Measurements from ENCODE around the gene ZW10.

- TF ChIP-seq CTCF (IDR thresholded peaks at IDR 0.05; ENCODE audit: low read length) (no peak), EZH2 (IDR thresholded peaks at IDR 0.05; ENCODE audit: borderline replicate concordance, low read length) (no peak)
Observed at GRCh38 chr11:113728814-113729213, 44.7 kb downstream of the ZW10 start.

Measured in OCI-LY1 (cell line).